ENCODE measurements around the gene DMD.

Gene DMD

GRCh38 chrX:32778965-32779364 lies 432.4 kb downstream of the DMD start:
- Histone ChIP-seq H3F3A (ENCODE audit: insufficient read depth, low read length) (no peaks in the 10 kb centered on the region), H4K20me1 (ENCODE audit: insufficient read depth, low read length) (no peaks in the 10 kb centered on the region), H3K27ac (ENCODE audit: low read length) (no peak overlapping the region), H3K27me3 (replicated peaks; ENCODE audit: insufficient read depth, low read length) (no peaks in the 10 kb centered on the region), H3K36me3 (replicated peaks; ENCODE audit: insufficient read depth, low read length) (no peaks in the 10 kb centered on the region), H3K4me3 (ENCODE audit: low read length) (no peak overlapping the region), H3K9me3 (replicated peaks; ENCODE audit: insufficient read depth, low read length) (no peaks in the 10 kb centered on the region), H3K4me2 (ENCODE audit: low read depth, low read length) (no peak overlapping the region), H2AFZ (ENCODE audit: low read length) (no peak overlapping the region), H3K9ac (ENCODE audit: low read length) (no peak overlapping the region), H3K79me2 (ENCODE audit: low read length) (no peaks in the 10 kb centered on the region), H3K4me1 (ENCODE audit: low read length) (no peaks in the 10 kb centered on the region), H3K9me2 (replicated peaks; ENCODE audit: insufficient read depth, low read length) (no peaks in the 10 kb centered on the region)
- DNase-seq: no peak
- no peak for TF ChIP-seq EZH2phosphoT487 (IDR thresholded peaks at IDR 0.05; ENCODE audit: low read length)
- TF ChIP-seq EZH2 (optimal IDR thresholded peaks at IDR 0.05; ENCODE audit: low read depth, low read length): no peak
- TF ChIP-seq CTCF (IDR thresholded peaks at IDR 0.05; ENCODE audit: low read length): no peak

- no peak overlapping the region for H3K27ac ChIP-seq (ENCODE audit: low read length)
- no peak for DNase-seq
- H3K9me3 ChIP-seq (replicated peaks; ENCODE audit: insufficient read depth, low read length): no peaks in the 10 kb centered on the region
- no peak for TF ChIP-seq EZH2phosphoT487 (IDR thresholded peaks at IDR 0.05; ENCODE audit: low read length)
- TF ChIP-seq CTCF (IDR thresholded peaks at IDR 0.05; ENCODE audit: low read length): no peak
- TF ChIP-seq EZH2 (optimal IDR thresholded peaks at IDR 0.05; ENCODE audit: low read depth, low read length): no peak
- H3K4me1 ChIP-seq (ENCODE audit: low read length): no peaks in the 10 kb centered on the region
- no peak overlapping the region for H3K4me3 ChIP-seq (ENCODE audit: low read length)
- no peaks in the 10 kb centered on the region for H3F3A ChIP-seq (ENCODE audit: insufficient read depth, low read length)
- H2AFZ ChIP-seq (ENCODE audit: low read length): no peak overlapping the region
- no peaks in the 10 kb centered on the region for H3K79me2 ChIP-seq (ENCODE audit: low read length)
- no peaks in the 10 kb centered on the region for H4K20me1 ChIP-seq (ENCODE audit: insufficient read depth, low read length)
- no peaks in the 10 kb centered on the region for H3K36me3 ChIP-seq (replicated peaks; ENCODE audit: insufficient read depth, low read length)
- H3K9me2 ChIP-seq (replicated peaks; ENCODE audit: insufficient read depth, low read length): no peaks in the 10 kb centered on the region
- no peak overlapping the region for H3K4me2 ChIP-seq (ENCODE audit: low read depth, low read length)
- H3K9ac ChIP-seq (ENCODE audit: low read length): no peak overlapping the region
- no peaks in the 10 kb centered on the region for H3K27me3 ChIP-seq (replicated peaks; ENCODE audit: insufficient read depth, low read length)
Observed at GRCh38 chrX:32774966-32775365, 436.4 kb downstream of the DMD start.

GRCh38 chrX:32749070-32749469 lies 462.3 kb downstream of the DMD start:
- no peak for DNase-seq
- Histone ChIP-seq H3K27me3 (replicated peaks; ENCODE audit: insufficient read depth, low read length) (no peaks in the 10 kb centered on the region), H3K9ac (ENCODE audit: low read length) (no peak overlapping the region), H3K4me1 (ENCODE audit: low read length) (no peaks in the 10 kb centered on the region), H3K27ac (ENCODE audit: low read length) (no peak overlapping the region), H3K4me2 (ENCODE audit: low read depth, low read length) (no peak overlapping the region), H2AFZ (ENCODE audit: low read length) (no peak overlapping the region), H3K9me3 (replicated peaks; ENCODE audit: insufficient read depth, low read length) (no peaks in the 10 kb centered on the region), H4K20me1 (ENCODE audit: insufficient read depth, low read length) (no peaks in the 10 kb centered on the region), H3K79me2 (ENCODE audit: low read length) (no peaks in the 10 kb centered on the region), H3K4me3 (ENCODE audit: low read length) (no peak overlapping the region), H3K36me3 (replicated peaks; ENCODE audit: insufficient read depth, low read length) (no peaks in the 10 kb centered on the region), H3F3A (ENCODE audit: insufficient read depth, low read length) (no peaks in the 10 kb centered on the region), H3K9me2 (replicated peaks; ENCODE audit: insufficient read depth, low read length) (no peaks in the 10 kb centered on the region)
- TF ChIP-seq CTCF (IDR thresholded peaks at IDR 0.05; ENCODE audit: low read length) (no peak), EZH2phosphoT487 (IDR thresholded peaks at IDR 0.05; ENCODE audit: low read length) (no peak), EZH2 (optimal IDR thresholded peaks at IDR 0.05; ENCODE audit: low read depth, low read length) (no peak)

All from MM.1S (cell line).